Smooth muscle cell (in vitro differentiated cells): ENCODE measurements around the gene LAMTOR2. TPM values are rescaled to one million over a fixed set of nuclear protein-coding genes. Genes with fewer than 3 reads are reported as not detected.

Experiments
- DNase-seq: peaks from one replicate; lab custom pipeline; 2025; ENCODE audit not compliant: unreplicated experiment; lab: John Stamatoyannopoulos, UW
- H2AFZ ChIP-seq: fragments of 200-600 bp; sonication (generic); 2 replicates; pipeline ENCODE4 v1.6.0; 2016; ENCODE audit warnings: antibody characterized with exemption, low read depth, mild to moderate bottlenecking
- H3F3A ChIP-seq: fragments of 200-600 bp; sonication (generic); 2 replicates; pipeline ENCODE4 v1.6.0; 2017; ENCODE audit warnings: antibody characterized with exemption, low read depth
- H3K27ac ChIP-seq: fragments of 200-600 bp; sonication (generic); 2 replicates; pipeline ENCODE4 v1.5.1; 2016; ENCODE audit warnings: low read depth, mild to moderate bottlenecking
- H3K27me3 ChIP-seq: fragments of 200-600 bp; sonication (generic); 2 replicates; pipeline ENCODE4 v1.6.1; 2016; ENCODE audit warnings: low read depth, mild to moderate bottlenecking
- H3K36me3 ChIP-seq: fragments of 200-600 bp; sonication (generic); 2 replicates; pipeline ENCODE4 v1.5.1; 2016; ENCODE audit warnings: low read depth
- H3K4me1 ChIP-seq: fragments of 200-600 bp; sonication (generic); 2 replicates; pipeline ENCODE4 v1.5.1; 2016; ENCODE audit warnings: low read depth
- H3K4me2 ChIP-seq: fragments of 200-600 bp; sonication (generic); 2 replicates; pipeline ENCODE4 v1.6.0; 2016; ENCODE audit warnings: mild to moderate bottlenecking
- H3K4me3 ChIP-seq: fragments of 200-600 bp; sonication (generic); 2 replicates; pipeline ENCODE4 v1.5.1; 2016; ENCODE audit warnings: mild to moderate bottlenecking
- H3K79me2 ChIP-seq: fragments of 200-600 bp; sonication (generic); 2 replicates; pipeline ENCODE4 v1.6.0; 2016; ENCODE audit warnings: low read depth, mild to moderate bottlenecking
- H3K9ac ChIP-seq: fragments of 200-600 bp; sonication (generic); 2 replicates; pipeline ENCODE4 v1.6.0; 2016; ENCODE audit warnings: low read depth
- H3K9me3 ChIP-seq: fragments of 200-600 bp; sonication (generic); replicated peaks from 2 replicates; pipeline ENCODE4 v1.5.1; 2016; ENCODE audit warnings: low read depth
- H4K20me1 ChIP-seq: fragments of 200-600 bp; sonication (generic); 2 replicates; pipeline ENCODE4 v1.6.0; 2016; ENCODE audit warnings: low read depth
- CTCF ChIP-seq: fragments of 200-600 bp; sonication (generic); IDR thresholded peaks from 2 replicates; pipeline ENCODE4 v1.5.1; 2017; ENCODE audit warnings: borderline replicate concordance, mild to moderate bottlenecking, antibody characterized with exemption; ENCODE audit not compliant: insufficient read depth, poor library complexity, severe bottlenecking
- WGBS: methylation state at CpG from one replicate; pipeline ENCODE4 v1.1.7; 2016; ENCODE audit warnings: low lambda C conversion rate; 5-methylcytosine and 5-hydroxymethylcytosine counted together
- polyA plus RNA-seq: library from polyadenylated mRNA; unstranded; fragments of >200 nt; fragmentation: Nextera tagmentation; extraction: Ambion mirVana; gene quantifications from 2 replicates; pipeline ENCODE4 v1.2.1, GENCODE V29; 2016
- total RNA-seq: library from RNA; depleted of rRNA; stranded (reverse); fragments of >200 nt; gene quantifications from 2 replicates; pipeline ENCODE4 v1.2.3, GENCODE V29; 2014

LAMTOR2 gene
- total and polyA plus RNA-seq, 2 experiments from 2014 or later, result 55.1 to 146 TPM

DNA sequence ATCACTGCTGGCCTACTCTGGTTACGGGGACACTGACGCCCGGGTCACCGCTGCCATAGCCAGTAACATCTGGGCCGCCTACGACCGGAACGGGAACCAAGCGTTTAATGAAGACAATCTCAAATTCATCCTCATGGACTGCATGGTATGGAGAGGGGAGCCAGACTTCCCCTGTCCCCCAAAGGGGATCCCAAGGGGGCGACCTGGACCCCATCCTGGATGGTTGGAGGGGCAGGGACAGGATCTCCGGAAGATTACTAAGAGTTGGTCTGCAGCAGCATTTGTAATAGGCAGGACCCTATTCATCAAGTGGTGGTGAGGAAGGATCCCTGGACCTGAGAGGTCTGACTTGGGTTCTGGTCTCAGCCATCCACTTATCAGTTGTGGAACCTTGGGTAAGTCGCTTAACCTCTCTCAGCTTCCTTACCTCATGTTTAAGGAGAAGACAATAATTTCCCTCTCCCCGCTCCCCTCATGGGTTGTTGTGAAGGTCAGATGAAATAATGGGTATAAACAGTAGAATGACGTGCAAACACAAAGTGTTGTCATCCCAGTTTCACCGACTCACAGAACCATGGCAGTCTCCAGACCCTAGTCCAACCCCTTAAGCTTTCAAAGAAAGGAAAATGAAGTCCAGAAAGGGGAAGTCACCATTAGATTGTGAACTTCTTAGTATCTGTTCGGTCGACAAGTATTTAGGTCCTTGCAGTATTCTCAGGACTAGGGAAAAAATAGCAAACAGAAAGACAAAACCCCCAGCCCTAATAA, 883 bp downstream of the LAMTOR2 start:
- peaks cover 29% of the 10 kb centered on the region for H3K79me2 ChIP-seq
- H2AFZ ChIP-seq, result peak overlapping the region; percentile 81
- DNase-seq, result no peak
- H4K20me1 ChIP-seq, result peaks cover 6% of the 10 kb centered on the region
- 32% methylated on average over 17 of the region's 17 CpGs for WGBS
- H3K4me1 ChIP-seq, result peaks cover 8% of the 10 kb centered on the region
- H3K4me3 ChIP-seq, result peak overlapping the region; percentile 78
- peak overlapping the region; percentile 94 for H3K4me2 ChIP-seq
- no peak for TF ChIP-seq CTCF
- H3K27me3 ChIP-seq, result no peaks in the 10 kb centered on the region
- peaks cover 10% of the 10 kb centered on the region for H3F3A ChIP-seq
- H3K27ac ChIP-seq, result no peak overlapping the region
- peak overlapping the region; percentile 54 for H3K9ac ChIP-seq
- H3K9me3 ChIP-seq, result no peaks in the 10 kb centered on the region
- no peaks in the 10 kb centered on the region for H3K36me3 ChIP-seq

DNA sequence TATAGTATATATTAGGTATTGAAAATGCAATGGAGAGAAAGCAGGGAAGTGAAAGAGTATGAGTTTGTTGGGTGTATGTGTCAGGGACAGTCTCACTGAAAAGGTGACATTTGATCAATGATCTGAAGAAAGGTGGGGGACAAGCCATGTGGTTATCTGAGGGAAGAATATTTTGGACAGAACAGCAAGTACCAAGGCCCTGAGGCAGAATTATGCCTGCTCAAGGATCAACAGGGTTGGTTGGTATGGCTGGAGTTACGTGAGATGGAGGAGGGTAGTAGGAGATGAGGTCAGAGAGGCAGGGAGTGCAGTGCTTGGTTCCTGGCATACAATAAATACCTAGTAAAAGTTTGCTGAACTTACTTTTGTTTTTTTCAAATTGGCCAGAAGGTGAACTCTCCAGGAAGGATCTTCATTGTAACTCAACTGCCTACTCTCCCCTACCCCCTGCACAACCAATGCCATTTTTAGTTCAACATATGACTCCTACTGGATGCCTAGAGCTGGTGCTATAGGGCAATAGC, 1.8 kb downstream of the LAMTOR2 start:
- Histone ChIP-seq H2AFZ (no peak overlapping the region), H4K20me1 (peaks cover 6% of the 10 kb centered on the region), H3K27me3 (no peaks in the 10 kb centered on the region), H3K4me1 (peaks cover 15% of the 10 kb centered on the region), H3K36me3 (no peaks in the 10 kb centered on the region), H3K4me2 (peak overlapping the region; percentile 94), H3K9me3 (no peaks in the 10 kb centered on the region), H3K9ac (no peak overlapping the region), H3K4me3 (no peak overlapping the region), H3K27ac (no peak overlapping the region), H3K79me2 (peaks cover 29% of the 10 kb centered on the region), H3F3A (peaks cover 10% of the 10 kb centered on the region)
- TF ChIP-seq CTCF, result no peak
- 93% methylated on average over 1 of the region's 1 CpG for WGBS
- no peak for DNase-seq

DNA sequence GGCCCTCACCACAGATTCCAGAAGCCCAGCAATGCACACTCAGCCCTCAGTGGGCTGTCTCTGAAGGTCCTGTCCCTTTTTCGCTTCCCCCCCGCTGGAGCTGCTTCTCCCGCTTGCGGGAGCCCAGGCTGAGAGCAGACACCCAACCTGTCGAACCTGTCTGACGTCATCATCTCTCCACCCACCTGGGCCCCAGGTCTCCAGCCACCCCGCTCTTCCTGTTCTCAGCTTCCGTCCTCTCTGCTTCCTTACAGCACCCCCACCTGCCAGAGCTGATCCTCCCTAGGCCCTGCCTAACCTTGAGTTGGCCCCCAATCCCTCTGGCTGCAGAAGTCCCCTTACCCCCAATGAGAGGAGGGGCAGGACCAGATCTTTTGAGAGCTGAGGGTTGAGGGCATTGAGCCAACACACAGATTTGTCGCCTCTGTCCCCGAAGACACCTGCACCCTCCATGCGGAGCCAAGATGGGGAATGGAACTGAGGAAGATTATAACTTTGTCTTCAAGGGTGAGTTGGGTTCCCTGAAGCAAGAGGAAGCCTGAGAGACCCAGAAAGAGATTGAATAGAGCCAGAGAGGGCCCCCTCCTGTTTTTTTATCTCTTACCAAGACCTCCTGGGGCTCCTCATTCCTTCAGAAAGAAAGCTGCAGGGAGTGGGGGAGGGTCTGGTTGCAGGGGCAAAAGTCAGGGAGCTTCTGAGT, 6.5 kb downstream of the LAMTOR2 start, which contains the start of gene RAB25:
TSS of gene RAB25 (plus strand) at position 224 of the 700 bp plus-strand sequence. CDS start at position 465, 241 bp downstream.
- H3K79me2 ChIP-seq, result no peaks in the 10 kb centered on the region
- H3K9ac ChIP-seq, result peak within 1 kb of the TSS; percentile 60
- H3K4me2 ChIP-seq, result peak within 1 kb of the TSS; percentile 73
- no peak within 1 kb of the TSS for H2AFZ ChIP-seq
- no peaks in the 10 kb centered on the region for H3K36me3 ChIP-seq
- no peaks in the 10 kb centered on the region for H3K27me3 ChIP-seq
- no peaks in the 10 kb centered on the region for H4K20me1 ChIP-seq
- 31% methylated on average over 11 of the region's 11 CpGs for WGBS
- H3K4me3 ChIP-seq, result peak within 1 kb of the TSS; percentile 58
- H3K9me3 ChIP-seq, result no peaks in the 10 kb centered on the region
- no peak for DNase-seq
- peak within 1 kb of the TSS; percentile 76 for H3K27ac ChIP-seq
- TF ChIP-seq CTCF, result no peak
- no peaks in the 10 kb centered on the region for H3F3A ChIP-seq
- peaks cover 18% of the 10 kb centered on the region for H3K4me1 ChIP-seq
